SK-N-SH (cell line): ENCODE data around the gene BCL6.

ENCODE experiments used
- CTCF ChIP-seq: fragments of 200-600 bp; sonication (generic); IDR thresholded peaks from 2 replicates; pipeline ENCODE4 v1.6.1; 2017; ENCODE audit warnings: antibody characterized with exemption, mild to moderate bottlenecking, moderate library complexity
- POLR2AphosphoS5 ChIP-seq: IDR thresholded peaks from 2 replicates; pipeline ENCODE4 v1.6.1; 2012; ENCODE audit warnings: low read depth, low read length
- YY1 ChIP-seq: IDR thresholded peaks from 2 replicates; pipeline ENCODE4 v1.4.0; 2012; ENCODE audit warnings: low read depth, mild to moderate bottlenecking

- no peak for TF ChIP-seq YY1
- TF ChIP-seq POLR2AphosphoS5, result no peak
- TF ChIP-seq CTCF, result no peak
Measured at GRCh38 chr3:187705164-187705563, 40.1 kb downstream of the BCL6 start.
